ENCODE data around the gene RASEF. TPM values are rescaled to one million over a fixed set of nuclear protein-coding genes. Genes with fewer than 3 reads are reported as not detected.

The RASEF gene
- total RNA-seq, 1 donor from 2014 or later = 0.28 TPM

DNA sequence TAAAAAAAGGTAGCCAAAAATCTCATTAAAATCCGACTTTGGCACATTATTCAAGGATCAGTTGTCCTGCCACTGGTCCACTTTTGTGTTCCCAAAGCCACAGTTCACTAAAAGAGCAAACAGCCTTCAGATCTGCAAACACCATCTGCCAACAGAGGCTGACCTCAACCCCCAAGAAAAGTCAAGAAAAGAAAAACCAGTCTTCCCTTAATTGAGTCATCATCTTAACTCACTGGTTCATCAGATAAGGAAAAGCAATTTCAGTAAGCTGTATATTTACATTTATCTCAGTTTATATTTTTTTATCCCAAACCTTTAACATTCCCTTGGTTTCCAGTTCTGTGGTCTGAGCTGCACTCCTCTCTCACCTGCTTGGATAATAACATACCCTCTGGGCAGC, 21.2 kb downstream of the RASEF start:
- no peaks in the 10 kb centered on the region for H3K9me3 Mint-ChIP-seq (ENCODE audit: unreplicated experiment)
- TF ChIP-seq, protein P1, sequence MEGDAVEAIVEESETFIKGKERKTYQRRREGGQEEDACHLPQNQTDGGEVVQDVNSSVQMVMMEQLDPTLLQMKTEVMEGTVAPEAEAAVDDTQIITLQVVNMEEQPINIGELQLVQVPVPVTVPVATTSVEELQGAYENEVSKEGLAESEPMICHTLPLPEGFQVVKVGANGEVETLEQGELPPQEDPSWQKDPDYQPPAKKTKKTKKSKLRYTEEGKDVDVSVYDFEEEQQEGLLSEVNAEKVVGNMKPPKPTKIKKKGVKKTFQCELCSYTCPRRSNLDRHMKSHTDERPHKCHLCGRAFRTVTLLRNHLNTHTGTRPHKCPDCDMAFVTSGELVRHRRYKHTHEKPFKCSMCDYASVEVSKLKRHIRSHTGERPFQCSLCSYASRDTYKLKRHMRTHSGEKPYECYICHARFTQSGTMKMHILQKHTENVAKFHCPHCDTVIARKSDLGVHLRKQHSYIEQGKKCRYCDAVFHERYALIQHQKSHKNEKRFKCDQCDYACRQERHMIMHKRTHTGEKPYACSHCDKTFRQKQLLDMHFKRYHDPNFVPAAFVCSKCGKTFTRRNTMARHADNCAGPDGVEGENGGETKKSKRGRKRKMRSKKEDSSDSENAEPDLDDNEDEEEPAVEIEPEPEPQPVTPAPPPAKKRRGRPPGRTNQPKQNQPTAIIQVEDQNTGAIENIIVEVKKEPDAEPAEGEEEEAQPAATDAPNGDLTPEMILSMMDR (IDR thresholded peaks at IDR 0.05; ENCODE audit: unreplicated experiment) = no peak
- H3K36me3 Mint-ChIP-seq (ENCODE audit: low read depth, unreplicated experiment) = no peaks in the 10 kb centered on the region
- H3K4me1 Mint-ChIP-seq (ENCODE audit: unreplicated experiment) = peaks cover 13% of the 10 kb centered on the region
- no peak for DNase-seq (ENCODE audit: low spot score)
- H3K4me3 Mint-ChIP-seq (ENCODE audit: unreplicated experiment) = no peak overlapping the region
- H3K27ac Mint-ChIP-seq (ENCODE audit: unreplicated experiment) = no peak overlapping the region
- H3K27me3 Mint-ChIP-seq (ENCODE audit: unreplicated experiment) = peaks cover 1% of the 10 kb centered on the region

- Mint-ChIP-seq H3K27me3 (ENCODE audit: unreplicated experiment) (peaks cover 1% of the 10 kb centered on the region), H3K4me3 (ENCODE audit: unreplicated experiment) (no peak overlapping the region), H3K4me1 (ENCODE audit: unreplicated experiment) (peaks cover 14% of the 10 kb centered on the region), H3K36me3 (ENCODE audit: low read depth, unreplicated experiment) (no peaks in the 10 kb centered on the region), H3K9me3 (ENCODE audit: unreplicated experiment) (no peaks in the 10 kb centered on the region), H3K27ac (ENCODE audit: unreplicated experiment) (no peak overlapping the region)
- TF ChIP-seq, protein P1 (IDR thresholded peaks at IDR 0.05; ENCODE audit: unreplicated experiment) = no peak
- DNase-seq (ENCODE audit: low spot score) = no peak
Observed at GRCh38 chr9:83039303-83039702, 23.6 kb downstream of the RASEF start.

DNA sequence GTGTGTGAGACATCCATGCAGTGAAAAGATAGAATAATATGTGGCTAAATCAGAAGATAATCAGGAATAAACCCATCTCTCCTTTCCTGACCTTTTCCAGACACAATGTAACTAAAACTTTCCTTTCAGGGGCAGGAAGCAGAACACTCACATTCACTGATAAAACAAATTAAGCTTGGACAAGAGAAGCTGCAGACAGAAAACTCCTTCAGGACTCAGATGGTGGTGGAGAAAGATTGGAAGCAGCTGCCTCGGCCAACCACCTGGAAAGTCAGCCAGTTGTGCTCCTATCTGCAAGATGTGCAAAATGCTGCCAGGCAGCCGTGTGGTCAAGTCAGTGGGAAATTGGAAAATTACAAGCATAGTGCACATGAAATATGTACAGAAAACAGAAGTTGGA, 26.9 kb downstream of the RASEF start:
- Mint-ChIP-seq H3K9me3 (ENCODE audit: unreplicated experiment) (no peaks in the 10 kb centered on the region), H3K27ac (ENCODE audit: unreplicated experiment) (no peak overlapping the region), H3K4me1 (ENCODE audit: unreplicated experiment) (peaks cover 5% of the 10 kb centered on the region), H3K27me3 (ENCODE audit: unreplicated experiment) (peaks cover 1% of the 10 kb centered on the region), H3K4me3 (ENCODE audit: unreplicated experiment) (no peak overlapping the region), H3K36me3 (ENCODE audit: low read depth, unreplicated experiment) (no peaks in the 10 kb centered on the region)
- no peak for DNase-seq (ENCODE audit: low spot score)
- TF ChIP-seq, protein P1 (IDR thresholded peaks at IDR 0.05; ENCODE audit: unreplicated experiment) = no peak

DNA sequence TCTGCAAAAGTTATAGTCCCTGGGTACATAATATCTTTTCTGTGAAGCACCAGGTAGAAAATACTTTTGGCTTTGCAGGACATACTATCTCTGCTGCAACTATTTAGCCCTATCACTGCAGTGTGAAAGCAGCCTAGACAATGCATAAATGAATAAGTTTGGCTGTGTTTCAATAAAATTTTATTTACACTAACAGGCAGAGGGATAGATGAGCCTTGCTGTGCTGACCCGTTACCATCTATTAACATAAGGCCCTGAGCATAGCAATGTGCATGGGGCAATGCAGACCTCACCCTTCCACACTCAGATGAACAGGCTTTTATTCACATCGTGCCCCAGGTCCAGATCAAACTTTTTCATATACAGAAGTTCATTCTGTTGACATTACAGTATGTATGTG, 27.8 kb downstream of the RASEF start:
- no peaks in the 10 kb centered on the region for H3K9me3 Mint-ChIP-seq (ENCODE audit: unreplicated experiment)
- peaks cover 1% of the 10 kb centered on the region for H3K27me3 Mint-ChIP-seq (ENCODE audit: unreplicated experiment)
- TF ChIP-seq, protein P1 (IDR thresholded peaks at IDR 0.05; ENCODE audit: unreplicated experiment) = no peak
- peaks cover 5% of the 10 kb centered on the region for H3K4me1 Mint-ChIP-seq (ENCODE audit: unreplicated experiment)
- H3K36me3 Mint-ChIP-seq (ENCODE audit: low read depth, unreplicated experiment) = no peaks in the 10 kb centered on the region
- no peak for DNase-seq (ENCODE audit: low spot score)
- H3K27ac Mint-ChIP-seq (ENCODE audit: unreplicated experiment) = no peak overlapping the region
- no peak overlapping the region for H3K4me3 Mint-ChIP-seq (ENCODE audit: unreplicated experiment)

- H3K36me3 Mint-ChIP-seq (ENCODE audit: low read depth, unreplicated experiment) = no peaks in the 10 kb centered on the region
- H3K4me1 Mint-ChIP-seq (ENCODE audit: unreplicated experiment) = peaks cover 5% of the 10 kb centered on the region
- no peak overlapping the region for H3K27ac Mint-ChIP-seq (ENCODE audit: unreplicated experiment)
- no peak for DNase-seq (ENCODE audit: low spot score)
- no peaks in the 10 kb centered on the region for H3K9me3 Mint-ChIP-seq (ENCODE audit: unreplicated experiment)
- H3K27me3 Mint-ChIP-seq (ENCODE audit: unreplicated experiment) = peaks cover 1% of the 10 kb centered on the region
- TF ChIP-seq, protein P1 (IDR thresholded peaks at IDR 0.05; ENCODE audit: unreplicated experiment) = no peak
- H3K4me3 Mint-ChIP-seq (ENCODE audit: unreplicated experiment) = no peak overlapping the region
Observed at GRCh38 chr9:83034587-83034986, 28.4 kb downstream of the RASEF start.
